ENCODE data around the gene ALCAM.

The ALCAM gene

GRCh38 chr3:105616374-105617121, 249.8 kb downstream of the ALCAM start:
- FAIRE-seq: no peak
- DNase-seq (ENCODE audit: low spot score): no peak

GRCh38 chr3:105618556-105618955, 251.8 kb downstream of the ALCAM start:
- FAIRE-seq: no peak
- no peak for DNase-seq (ENCODE audit: low spot score)

- FAIRE-seq: no peak
- DNase-seq (ENCODE audit: low spot score): no peak
Observed at GRCh38 chr3:105619651-105620050, 252.9 kb downstream of the ALCAM start.

GRCh38 chr3:105620236-105620635, 253.5 kb downstream of the ALCAM start:
- DNase-seq (ENCODE audit: low spot score) (no peak), FAIRE-seq (no peak)

GRCh38 chr3:105622169-105622568, 255.5 kb downstream of the ALCAM start:
- DNase-seq (ENCODE audit: low spot score) (no peak), FAIRE-seq (no peak)
